Measurements from ENCODE around the gene RTEL1.
A peak's percentile ranks its signal among the peaks of the same experiment; 100 is the strongest.
"Not testable (repeated sequence)": the region's sequence is repeated elsewhere in the genome, so short reads cannot be mapped to it uniquely, and the experiment has no call there.

Gene RTEL1

DNA sequence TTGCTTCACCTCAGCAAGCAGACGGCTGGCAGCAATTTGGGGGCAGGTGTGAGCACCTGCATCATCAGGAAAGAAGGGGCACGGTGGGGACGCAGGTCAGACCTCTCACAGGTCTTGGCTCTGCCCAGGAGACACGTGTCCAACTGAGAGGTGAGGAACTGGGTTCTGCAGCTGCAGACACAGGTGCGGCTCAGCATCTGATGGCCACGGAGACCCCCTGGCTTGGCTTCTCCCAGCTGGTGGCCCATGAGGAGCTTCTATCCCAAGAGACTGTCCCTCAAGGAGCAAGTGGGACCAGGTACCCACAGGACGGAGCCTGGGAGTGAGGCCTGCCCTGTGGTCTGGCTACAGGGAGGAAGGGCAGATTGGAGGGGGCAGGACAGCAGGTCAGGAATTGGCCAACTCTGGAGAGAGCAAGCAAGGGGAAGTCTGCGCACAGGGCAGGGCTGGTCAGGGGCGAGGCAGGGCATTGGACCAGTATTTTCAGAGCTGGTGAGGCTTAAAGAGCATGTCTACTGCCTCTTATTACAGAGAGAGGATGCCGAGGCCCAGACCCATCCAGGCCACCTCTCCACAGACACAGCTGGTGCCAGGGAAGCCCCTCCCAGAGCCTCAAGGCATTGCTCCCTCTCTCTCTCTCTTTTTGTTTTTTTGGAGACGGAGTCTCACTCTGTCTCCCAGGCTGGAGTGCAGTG, 9.1 kb upstream of the RTEL1 start:
- DNase-seq (ENCODE audit: low spot score) = no peak

DNA sequence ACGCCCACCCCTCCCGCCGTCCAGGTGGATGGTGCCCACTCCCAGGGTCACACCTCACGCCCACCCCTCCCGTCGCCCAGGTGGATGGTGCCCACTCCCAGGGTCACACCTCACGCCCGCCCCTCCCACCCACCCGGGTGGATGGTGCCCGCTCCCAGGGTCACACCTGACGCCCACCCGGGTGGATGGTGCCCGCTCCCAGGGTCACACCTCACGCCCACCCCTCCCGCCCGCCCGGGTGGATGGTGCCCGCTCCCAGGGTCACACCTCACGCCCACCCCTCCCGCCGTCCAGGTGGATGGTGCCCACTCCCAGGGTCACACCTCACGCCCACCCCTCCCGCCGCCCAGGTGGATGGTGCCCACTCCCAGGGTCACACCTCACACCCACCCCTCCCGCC, 7.6 kb upstream of the RTEL1 start:
- DNase-seq (ENCODE audit: low spot score) = not testable (repeated sequence)

DNA sequence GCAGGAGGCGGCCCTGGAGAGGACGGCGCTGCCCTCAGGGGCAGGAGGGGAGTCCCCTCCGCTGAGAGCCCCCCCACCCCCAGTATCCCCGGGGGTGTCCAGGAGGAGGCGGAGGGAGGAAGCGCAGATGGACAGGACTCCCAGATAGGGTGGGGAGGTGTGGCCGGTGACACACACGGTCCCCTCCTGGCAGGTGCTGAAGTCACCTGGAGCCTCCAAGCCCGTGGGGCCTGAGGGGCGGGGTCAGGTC, 6.2 kb upstream of the RTEL1 start:
- DNase-seq (ENCODE audit: low spot score) = no peak

DNA sequence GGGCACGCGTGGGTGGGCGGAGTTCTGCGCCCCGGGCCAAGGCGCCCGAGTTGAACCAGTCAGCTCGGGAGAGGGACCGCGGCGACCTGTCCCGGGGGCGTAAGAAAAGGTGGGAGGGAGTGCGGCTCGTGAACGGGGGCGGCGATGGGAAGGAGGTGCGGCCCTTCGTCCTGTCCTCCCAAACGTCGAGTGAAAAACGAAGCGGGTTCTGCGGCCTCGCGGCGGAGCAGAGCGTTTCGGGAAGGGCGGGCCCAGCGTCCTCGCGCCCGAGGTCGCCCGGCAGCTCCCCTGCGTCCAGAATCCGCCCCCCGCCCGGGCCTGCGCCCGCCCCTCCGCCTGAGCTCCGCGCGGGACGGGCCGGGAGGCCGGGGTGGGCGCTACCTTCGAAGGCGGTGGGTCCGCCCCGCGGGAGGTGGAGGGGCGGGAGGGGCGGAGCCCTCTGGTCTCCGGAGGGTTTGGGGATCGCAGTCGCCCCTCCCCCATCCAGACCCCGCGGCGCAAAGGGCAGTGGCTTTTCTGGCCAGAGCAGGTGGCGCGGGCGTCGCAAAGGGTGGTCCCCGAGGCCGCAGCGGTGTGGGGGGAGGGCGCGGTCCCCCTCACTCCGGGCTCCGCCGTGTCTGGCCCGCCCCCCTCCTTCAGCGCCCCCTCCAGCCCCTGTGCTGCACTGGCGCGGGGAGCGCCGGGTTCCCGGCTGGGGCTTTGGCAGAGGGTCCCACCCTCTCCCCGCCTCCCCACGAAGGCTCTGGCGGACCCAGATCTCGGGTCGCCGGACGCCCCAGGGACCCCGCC, 5.7 kb upstream of the RTEL1 start:
- DNase-seq (ENCODE audit: low spot score) = peak; percentile 67

DNA sequence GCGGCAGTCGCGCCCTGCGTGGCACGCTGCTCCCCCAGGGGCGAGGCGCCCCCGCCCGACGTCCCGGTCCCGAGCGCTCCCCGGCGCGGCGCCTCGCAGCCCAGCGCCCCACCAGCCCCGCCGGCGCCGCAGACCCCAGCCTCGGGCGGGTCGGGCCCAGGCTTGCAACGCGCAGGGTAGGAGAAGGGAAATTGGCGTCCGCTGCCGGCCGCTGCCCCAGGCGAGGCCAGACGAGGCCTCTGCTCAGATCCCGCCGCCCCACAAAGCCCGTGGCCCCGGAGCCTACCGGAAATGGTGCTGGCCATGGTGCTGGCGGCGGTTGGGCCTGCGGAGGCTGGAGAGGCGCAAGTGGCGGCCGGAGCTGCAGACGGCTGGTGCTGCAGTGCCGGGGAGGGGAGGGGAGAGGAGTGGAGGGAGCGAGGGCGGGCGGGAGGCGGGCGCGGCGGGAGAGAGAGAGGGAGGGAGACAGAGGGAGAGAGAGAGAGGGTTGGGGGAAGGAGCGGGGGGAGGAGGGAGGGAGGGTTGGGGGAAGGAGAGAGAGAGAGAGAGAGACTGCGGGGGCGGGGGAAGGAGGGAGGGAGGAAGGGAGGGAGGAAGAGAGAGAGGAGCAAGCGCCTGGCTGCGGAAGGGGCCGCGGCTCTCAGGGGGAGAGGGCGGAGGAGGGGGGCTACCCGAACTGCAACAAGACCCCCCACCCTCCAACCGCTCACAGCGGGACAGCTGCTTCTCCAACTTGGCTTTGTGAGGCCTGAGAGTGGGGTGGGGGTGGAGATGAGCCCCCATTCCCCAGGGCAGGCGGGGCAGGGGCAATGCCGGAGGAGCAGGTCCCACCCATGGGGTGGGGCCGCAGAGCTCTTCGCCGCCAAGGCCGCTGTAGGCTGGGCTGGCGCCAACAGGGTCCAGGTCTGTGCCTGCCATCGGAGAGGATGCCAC, 4.8 kb upstream of the RTEL1 start, which contains the start of gene STMN3:
TSS of gene STMN3 (minus strand) at position 384 of the 933 bp plus-strand sequence. CDS start at position 305, 79 bp downstream.
- DNase-seq (ENCODE audit: low spot score) = peak; percentile 96

DNA sequence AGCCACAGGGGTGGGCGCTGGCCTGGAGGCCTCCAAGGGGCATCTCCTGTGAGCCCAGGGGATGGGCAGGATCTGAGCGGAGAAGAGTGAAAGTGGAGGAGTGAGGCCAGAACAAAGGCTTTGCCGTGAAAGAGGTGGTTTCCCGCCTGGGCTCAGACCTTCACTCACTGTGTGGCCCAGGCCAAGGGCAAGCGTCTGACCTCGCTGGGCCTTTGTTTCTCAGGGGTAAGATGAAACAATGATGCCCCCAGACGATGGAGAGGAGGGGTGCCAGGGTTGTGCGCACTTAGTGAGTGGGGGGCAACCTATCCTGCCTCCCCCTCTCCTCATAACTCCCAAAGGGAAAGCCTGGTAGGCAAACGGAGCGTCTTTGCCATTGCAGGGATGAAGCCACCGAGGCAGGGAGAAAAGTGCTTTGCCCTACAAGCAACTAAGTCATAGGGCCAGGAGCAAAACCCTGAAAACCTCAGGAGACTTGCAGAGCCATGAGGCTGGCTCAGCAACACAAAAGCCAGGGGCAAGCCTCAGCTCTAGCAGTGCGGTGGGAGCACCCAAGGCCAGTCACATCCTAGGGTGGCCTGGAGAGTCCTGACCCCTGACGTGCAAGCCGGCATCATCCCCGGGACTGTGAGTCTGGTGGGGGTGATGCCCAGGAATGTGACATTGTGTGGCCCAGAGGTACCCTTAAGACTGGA, 4.0 kb upstream of the RTEL1 start:
- DNase-seq (ENCODE audit: low spot score) = no peak

DNA sequence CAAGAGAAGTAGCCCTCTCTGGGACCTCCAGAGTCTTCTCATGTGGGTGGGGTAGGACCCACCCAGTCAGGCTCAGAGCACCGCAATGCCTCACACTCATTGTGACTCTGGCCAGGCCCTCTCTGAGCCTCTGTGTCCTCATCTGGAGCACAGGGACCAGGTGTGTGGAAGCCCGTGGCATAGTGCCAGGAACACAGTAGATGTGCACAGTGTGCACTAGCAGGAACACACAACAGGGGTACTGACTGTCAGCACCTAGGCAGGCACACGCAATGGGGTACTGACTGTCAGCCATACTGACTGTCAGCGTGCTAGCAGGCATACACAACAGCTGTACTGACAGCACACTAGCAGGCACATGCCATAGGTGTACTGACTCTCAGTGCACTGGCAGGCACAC, 2.9 kb upstream of the RTEL1 start:
- DNase-seq (ENCODE audit: low spot score) = no peak

DNA sequence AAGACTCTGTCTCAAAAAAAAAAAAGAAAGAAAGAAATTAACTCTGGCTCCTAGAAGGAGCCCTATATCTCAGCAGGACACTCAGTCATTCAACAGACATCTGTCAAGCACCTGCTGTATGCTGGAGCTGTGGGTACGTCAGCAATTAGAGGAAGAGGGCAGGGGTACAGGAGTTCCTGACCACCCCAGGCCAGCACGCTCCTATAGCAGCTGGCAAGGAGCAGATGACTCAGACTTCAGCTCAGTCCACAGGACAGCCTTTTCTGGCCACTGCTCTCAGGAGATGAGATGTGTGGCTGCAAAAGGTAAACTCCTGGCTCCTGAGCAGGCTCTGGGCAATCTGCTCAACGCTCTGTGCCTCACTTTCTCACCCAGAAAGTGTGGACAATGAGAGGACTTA, 1.7 kb upstream of the RTEL1 start:
- DNase-seq (ENCODE audit: low spot score) = no peak

DNA sequence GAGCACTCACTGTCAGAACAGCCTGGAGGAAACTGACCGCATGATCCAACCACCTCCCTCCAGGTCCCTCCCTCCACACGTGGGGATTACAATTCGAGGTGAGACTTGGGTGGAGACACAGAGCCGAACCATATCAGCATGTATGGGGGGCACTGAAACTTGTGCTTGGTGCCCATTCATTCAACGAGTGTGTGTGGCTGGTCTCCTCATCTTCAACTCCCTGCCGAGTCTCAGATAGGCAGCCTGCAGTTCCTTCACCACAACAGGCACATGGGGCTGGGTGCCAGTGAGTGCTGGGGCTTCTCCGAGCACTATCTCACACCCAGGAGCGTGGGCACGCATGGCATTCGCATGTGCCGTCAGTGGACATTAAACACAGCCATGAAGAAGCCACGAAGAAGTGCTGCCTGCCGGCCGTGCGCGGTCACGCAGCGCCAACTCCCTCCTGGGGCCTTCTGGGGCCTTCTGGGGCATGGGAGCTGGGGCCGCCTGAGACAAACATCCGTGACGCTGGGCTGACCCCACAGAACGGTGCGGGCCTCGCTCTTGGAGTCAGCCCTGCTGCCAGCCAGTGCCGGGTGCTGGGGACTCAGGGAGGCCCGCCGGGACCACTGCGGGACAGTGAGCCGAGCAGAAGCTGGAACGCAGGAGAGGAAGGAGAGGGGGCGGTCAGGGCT, 714 bp upstream of the RTEL1 start:
- DNase-seq (ENCODE audit: low spot score) = peak; percentile 62

DNA sequence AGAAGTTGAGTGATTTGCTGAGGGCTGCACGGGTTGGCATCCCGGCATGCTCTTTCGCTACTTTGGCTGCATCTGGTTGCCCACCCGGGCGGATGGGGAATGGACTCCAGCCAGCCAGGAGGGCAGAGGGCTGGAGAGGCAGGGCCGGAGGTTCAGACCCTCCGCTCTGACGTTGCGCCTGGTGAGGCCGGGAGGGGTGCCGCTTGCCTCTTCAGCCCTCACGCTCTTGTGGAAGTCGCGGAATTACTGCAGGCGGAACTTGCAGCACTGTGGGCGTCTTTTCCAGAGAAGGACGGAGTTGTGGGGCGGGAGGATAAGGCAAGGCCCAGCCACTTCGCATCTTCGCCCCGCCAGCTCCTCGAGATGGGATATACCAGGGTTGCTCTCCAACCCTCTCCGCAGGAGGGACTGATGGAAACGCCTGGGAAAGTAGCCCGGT, 656 bp downstream of the RTEL1 start:
- no peak for DNase-seq (ENCODE audit: low spot score)

DNA sequence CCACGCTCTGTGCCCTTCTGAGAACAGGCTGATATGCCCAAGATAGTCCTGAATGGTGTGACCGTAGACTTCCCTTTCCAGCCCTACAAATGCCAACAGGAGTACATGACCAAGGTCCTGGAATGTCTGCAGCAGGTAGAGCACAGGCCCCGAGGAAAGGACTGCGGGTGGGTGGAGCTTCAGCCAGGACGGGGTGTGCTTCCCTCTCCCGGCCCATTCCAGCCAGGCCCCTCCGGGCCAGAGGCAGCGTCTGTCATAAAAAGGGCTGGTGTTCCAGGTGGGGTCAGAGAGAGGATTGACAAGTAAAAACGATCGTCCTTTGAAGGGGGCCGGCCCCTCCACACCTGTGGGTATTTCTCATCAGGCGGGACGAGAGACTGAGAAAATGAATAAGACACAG, 1.3 kb downstream of the RTEL1 start:
- no peak for DNase-seq (ENCODE audit: low spot score)

DNA sequence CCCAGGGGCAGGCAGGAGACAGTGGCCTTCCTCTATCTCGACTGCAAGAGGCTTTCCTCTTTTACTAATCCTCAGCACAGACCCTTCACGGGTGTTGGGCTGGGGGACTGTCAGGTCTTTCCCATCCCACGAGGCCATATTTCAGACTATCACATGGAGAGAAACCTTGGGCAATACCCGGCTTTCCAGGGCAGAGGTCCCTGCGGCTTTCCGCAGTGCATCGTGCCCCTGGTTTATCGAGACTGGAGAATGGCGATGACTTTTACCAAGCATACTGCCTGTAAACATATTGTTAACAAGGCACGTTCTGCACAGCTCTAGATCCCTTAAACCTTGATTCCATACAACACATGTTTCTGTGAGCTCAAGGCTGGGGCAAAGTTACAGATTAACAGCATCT, 2.1 kb downstream of the RTEL1 start:
- DNase-seq (ENCODE audit: low spot score) = not testable (repeated sequence)

DNA sequence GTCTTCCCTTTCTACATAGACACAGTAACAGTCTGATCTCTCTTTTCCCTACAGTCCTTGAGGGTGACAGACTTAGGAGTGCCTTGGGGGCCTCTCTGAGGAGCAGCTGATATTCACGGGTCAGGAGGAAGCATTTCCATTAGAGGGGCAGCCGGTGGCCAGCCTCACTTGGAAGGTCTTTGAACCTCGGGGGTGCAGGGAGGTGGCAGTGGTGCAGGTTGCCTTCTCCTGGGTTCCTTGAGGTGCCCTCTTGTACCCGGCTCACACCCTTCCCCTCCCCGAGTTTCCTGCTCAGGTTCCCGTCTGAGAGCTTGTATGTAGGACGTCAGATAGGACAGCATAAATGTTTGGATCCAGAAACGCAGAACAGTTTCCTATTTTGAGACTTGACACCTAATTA, 2.5 kb downstream of the RTEL1 start:
- no peak for DNase-seq (ENCODE audit: low spot score)

DNA sequence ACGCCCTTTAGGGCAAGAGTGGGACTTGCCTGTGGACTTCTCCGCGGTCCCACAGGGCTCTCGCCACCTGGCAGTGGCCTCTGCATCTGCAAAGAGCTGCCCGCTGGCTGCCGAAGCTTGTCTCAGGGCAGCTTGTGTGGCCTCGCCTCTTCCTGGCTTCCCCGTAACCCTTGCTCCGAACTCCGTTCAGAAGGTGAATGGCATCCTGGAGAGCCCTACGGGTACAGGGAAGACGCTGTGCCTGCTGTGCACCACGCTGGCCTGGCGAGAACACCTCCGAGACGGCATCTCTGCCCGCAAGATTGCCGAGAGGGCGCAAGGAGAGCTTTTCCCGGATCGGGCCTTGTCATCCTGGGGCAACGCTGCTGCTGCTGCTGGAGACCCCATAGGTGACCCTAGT, 3.0 kb downstream of the RTEL1 start:
- no peak for DNase-seq (ENCODE audit: low spot score)

DNA sequence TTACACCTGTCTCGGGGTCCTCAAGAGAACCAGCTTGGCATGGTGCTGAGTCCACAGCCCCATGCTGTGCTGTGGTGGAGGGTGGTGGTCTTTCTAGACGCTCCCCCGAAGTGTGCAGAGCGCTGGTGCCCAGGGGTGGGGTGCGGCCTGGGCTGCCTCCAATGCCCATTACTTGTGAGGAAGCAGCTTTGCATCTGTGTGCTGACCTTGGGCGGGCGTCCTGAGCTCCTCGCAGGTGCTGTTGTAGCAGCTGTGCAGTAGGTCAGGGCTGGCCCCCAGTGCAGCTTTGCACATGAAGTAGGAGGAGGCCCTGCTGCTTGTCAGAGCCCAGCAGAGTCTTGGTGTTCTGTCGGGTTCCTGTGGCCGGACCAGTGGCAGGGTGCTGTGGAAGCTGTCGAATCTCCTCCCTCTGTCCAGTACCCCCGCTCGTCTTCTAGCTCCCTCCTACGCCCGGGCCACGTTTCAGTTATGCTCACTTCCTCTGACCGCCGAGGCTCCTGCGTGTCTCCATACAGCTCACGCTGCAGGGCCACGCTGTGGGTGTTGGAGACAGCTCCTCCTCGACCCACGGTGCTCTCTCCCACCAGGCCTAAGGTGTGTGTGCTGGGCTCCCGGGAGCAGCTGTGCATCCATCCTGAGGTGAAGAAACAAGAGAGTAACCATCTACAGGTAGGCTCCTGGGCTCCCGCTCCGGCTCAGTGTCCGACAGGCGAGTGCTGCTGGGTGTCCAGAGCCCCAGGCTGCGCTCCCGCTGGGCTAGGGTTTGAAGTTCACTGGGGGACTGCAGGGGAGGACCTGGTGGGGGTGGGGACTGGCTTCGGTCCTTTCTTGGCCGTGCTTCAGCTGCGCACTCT, 4.1 kb downstream of the RTEL1 start:
- no peak for DNase-seq (ENCODE audit: low spot score)

DNA sequence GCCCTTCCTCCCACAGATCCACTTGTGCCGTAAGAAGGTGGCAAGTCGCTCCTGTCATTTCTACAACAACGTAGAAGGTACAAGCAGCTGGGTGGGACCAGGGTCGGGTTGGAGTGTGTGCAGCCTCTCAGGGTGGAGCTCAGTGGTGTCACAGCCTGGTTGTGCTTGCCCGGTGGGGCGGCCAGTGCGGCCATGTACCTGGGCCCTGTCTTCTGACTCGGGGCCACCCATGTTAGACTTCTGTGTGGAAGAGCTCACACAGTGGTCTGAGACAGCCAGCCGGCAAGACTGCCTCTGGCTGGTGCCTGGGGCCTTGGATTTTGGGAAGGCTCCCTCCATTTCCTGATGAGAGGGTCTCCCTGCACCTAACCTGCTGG, 4.7 kb downstream of the RTEL1 start:
- no peak for DNase-seq (ENCODE audit: low spot score)

DNA sequence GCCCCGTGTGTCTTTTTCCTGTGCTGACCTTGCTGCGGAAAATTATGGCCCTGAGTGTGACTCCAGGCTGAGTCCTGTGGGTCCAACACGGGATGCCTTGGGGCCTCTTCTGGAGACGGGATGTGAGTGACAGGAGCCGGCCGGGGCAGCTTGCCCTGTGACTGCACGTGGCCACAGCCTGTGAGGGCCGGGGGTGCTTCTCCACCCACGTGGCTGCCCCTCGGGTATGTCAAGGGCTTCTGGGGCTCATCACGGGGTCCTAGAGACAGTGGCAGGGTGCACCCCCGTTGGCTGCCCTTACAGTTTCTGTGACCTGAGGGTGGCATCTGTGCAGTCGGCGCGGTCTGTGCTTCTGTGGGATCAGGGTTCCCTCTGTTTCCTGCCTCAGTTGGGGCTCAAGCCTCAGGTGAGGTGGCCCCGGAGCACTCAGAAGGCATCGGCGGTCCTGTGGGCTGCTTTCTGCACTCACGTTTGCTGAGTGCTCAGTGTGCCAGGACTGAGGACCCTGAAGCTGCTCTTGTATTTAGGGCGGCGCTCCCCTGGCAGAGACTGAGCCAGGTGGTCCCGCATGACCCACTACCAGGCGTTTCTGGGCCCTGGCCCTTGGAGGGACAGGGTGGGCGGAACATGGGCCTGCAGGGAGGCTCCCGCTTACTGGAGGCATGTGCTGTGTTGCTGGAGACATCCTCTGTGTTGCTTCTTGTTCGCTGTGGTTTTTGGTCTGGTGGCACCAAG, 5.4 kb downstream of the RTEL1 start:
- no peak for DNase-seq (ENCODE audit: low spot score)

DNA sequence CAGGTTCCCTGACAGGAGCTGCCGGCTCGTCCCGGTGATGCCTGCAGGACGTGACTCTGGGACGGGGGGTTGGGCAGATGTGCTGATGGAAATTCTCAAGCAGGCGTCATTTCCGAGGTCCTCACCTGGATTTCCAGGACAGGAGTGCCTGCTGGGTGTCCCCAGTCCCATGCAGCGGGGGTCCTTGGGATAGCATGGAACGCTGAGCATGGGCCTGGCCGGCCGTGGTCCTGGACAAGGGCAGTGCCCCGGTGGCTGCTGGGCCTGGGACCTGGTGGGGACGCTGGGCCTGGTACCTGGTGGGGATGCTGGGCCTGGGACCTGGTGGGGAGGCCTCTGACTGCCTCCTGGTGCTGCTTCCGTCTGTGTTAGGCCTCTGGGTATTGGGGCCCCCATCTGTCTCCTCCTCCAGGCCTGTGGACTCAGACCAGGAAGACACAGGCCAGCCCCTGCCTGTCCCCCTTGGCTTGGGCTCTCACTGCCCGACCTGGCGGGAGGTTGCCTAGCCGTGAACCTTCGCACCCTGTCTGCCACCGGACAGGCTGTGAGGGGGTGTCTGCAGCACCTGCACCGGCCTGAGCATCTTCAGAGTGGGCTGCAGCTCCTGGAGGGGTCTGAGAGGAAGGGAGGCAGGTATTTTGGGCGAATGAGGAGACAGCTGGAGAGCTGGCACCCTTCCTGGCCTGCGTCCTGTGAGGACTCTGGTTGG, 6.2 kb downstream of the RTEL1 start:
- no peak for DNase-seq (ENCODE audit: low spot score)

DNA sequence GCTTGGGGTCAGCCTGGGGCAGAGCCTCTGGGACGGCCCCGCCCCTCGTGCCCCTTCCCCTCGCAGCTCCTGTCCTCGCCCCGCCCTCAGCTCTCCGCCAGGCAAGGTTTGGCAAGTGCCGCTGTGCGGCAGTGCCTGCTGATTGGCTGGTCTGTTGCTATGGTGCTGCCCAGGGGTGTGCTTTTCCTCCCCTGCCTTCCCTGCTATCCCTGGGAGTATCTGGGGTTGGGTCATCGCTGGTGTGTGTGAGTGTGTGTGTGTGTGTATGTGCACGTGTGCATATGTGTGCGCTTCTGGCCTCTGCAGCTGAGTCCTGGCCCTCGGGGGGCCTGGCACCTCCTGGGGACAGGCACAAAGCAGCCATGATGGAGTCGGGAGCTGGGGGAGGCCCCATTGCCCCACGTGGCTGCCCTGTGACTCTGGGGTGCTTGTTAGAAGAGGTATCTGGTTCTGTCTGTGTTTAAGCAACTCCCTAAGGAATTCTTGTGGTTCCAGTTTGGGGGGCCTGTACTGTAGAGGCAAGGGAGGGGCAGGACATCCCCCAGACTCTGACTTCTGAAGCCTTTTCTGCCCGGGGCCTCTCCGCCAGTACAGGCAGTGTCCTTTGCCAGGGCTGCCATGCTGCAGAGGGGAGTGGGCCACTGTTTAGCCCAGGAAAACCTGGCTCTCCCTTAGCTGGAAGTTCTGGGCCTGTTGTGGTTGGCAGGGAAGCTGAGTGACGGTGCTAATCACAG, 6.9 kb downstream of the RTEL1 start:
- DNase-seq (ENCODE audit: low spot score) = no peak
